NCI-H2107 treated with DMSO at 0.1 percent for 48 hours (cell line): ENCODE measurements around the gene FBXO42.

Source experiments
- DNase-seq: peaks from one replicate; lab custom pipeline; 2025; ENCODE audit not compliant: unreplicated experiment; lab: John Stamatoyannopoulos, UW

FBXO42 gene

DNA sequence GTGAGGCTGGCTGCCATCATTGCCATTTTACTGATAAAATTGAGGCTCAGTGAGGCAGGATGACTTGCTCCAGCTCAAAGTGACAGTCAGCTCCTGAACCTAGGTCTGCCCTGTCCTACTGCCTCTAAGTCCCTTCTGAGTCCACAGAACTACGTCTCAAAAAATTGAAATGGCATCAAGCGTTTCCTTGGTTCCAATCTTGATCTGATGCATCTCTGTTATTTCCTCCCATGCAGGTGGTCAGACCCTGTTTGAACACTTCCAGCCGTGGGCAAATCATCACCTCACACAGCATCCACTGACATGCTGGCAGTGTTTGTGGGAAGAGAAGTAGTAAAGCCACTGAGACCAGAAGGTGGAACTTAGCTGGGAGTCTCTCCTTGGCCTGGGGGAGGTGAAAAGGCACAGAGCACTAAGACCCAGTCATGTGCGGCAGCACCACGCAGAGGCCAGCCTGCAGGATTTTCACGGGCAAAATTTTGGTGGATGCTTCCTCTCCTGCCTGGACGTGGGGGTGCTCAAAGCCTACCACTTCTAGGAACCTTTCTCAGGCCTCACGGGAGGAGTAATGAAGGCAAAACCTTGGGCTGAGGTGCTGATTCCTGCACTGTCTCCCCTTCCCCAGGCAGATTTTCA lies 107.5 kb downstream of the FBXO42 start:
- no peak for DNase-seq

DNA sequence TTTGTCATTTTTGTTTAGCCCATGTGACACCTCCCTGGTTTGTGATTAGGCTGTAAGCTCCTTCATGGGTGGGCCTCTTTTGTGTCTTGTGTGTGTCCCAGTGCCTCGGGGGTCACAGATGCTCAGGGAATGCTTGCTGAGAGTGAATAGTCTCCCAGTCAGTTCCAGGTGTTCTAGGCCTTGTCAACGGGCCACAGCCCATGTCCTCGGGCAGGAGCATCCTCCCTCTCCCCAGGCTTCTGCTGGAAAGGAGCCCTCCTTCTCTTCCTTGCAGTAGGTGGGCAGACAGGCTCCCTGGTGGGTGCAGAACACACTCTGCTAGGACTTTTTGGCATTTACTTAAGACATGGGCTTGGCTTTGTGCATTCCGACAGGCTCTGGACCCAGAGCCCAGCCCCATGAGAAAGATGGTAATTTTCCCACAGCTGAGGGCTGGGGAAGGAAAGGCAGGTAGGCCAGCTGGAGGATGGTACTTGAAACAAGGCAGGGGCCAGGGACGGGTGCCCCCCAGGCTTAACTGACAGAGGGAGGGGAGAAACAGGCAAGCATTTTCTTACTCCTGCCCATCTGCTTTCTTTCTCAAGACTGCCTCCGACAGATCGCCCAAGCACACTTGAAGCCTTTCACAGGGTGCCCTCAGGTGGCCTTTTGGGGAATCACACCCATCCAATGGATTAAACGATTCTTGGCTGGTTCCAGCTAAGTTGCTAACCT lies 108.2 kb downstream of the FBXO42 start:
- peak; percentile 51 for DNase-seq

DNA sequence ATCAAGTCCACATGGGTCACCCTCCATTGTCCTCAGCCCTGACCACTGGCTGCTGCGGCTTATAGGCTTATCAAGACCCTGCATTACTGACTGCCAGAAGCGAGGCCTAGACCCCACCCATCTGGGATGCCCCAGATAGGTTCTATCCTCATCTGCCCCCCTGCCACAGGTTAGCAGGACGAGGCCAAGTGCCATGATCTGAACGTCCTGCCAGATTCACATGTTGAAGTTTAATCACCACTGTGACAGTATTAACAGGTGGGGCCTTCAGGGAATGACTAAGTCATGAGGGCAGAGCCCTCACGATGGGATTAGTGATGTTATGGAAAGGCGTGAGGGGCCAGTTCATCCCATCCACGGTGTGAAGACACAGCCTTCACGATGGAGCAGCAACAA lies 109.1 kb downstream of the FBXO42 start:
- no peak for DNase-seq

DNA sequence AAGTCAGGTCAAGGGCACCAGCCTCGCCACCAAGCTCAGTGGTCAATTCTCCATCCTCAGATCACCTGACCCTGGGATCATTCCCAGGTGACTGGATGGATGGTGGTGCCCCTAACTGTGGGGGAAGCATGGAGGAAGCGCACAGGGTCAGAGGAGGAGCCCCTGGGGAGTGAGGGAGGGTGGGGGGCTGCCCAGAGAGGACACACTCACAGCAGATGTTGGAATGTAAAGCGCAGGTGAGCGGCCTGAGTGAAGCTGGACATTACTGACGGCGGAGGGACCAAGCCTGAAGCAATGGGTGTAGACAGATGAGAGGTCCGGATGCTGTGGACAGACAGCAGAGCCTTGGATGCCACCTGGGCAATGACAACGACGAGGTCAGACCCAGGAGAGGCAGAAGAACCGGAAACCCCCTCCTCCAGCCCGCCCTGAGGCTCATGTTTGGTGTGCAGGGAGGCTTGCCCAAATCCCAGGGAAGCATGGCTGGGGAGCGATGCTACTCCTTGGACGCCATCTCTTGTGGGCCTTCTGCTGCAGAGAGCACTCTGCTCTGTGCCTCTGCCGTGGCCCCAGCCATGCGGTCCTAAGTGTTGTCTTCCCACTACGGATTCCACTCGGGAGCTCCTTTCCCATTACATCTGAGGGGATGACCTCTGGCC lies 109.6 kb downstream of the FBXO42 start:
- no peak for DNase-seq

DNA sequence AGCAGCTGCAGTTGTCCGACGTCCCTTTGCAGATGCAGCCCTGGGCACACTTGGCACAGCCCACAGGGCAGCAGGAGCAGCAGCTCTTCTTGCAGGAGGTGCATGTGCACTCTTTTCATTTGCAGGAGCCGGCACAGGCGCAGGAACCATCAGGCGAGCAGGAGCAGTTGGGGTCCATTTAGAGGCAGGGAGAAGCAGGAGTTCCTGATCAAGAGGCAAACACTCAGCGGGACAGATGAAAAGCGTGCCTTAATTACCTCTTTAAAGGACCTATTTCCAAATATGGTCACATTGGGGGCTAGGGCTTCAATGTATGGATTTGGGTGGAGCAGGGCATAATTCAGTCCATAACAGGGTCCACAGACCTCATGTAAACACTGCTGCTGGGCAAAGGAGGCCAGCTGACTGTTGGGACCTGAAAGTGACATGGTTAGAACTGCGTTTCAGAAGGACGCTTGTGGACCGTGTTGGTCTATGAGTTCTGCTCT lies 111.0 kb downstream of the FBXO42 start:
- DNase-seq = peak; percentile 30

DNA sequence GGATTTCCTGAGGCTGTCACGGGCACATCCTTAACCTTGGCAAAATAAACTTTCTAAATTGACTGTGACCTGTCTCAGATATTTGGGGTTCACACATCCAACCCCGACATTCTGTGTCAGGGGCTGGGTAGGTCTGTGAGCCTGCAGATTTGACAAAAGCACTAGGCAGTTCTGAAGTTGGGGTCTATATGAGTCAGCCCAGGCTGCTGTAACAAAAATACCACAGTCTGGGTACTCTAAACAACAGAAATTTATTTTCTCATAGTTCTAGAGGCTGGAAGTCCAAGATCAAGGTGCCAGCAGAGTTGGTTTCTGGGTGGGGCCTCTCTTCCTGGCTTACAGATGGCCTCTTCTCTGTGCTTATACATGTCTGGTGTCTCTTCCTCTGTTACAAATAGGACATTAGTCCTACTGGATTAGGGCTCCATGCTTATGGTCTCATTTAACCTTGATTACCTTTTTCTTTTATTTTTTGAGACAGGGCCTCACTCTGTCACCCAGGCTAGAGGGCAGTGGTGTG lies 112.2 kb downstream of the FBXO42 start:
- DNase-seq = no peak

DNA sequence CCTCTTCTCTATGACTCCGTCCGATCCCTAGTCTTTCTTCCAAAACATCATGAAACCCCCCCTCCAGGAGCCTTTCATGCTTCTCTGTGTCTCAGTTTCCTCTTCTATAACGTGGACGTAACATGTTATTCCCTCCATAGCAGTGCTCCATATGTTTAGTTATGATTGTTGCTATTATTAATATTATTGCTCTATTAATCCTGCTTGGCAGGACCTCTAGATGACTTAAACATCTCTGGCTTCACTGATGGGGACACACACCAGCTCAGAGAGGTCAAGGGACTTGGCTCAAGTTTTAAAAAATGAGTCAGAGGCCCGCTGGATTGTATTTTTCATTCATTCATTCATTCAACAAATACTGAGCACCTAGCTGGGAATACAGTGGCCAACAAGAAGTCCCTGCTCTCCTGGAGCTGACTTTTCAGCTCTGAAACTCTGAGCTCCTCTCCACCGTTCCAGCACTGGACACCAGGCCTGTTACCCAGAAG lies 114.9 kb downstream of the FBXO42 start:
- no peak for DNase-seq

DNA sequence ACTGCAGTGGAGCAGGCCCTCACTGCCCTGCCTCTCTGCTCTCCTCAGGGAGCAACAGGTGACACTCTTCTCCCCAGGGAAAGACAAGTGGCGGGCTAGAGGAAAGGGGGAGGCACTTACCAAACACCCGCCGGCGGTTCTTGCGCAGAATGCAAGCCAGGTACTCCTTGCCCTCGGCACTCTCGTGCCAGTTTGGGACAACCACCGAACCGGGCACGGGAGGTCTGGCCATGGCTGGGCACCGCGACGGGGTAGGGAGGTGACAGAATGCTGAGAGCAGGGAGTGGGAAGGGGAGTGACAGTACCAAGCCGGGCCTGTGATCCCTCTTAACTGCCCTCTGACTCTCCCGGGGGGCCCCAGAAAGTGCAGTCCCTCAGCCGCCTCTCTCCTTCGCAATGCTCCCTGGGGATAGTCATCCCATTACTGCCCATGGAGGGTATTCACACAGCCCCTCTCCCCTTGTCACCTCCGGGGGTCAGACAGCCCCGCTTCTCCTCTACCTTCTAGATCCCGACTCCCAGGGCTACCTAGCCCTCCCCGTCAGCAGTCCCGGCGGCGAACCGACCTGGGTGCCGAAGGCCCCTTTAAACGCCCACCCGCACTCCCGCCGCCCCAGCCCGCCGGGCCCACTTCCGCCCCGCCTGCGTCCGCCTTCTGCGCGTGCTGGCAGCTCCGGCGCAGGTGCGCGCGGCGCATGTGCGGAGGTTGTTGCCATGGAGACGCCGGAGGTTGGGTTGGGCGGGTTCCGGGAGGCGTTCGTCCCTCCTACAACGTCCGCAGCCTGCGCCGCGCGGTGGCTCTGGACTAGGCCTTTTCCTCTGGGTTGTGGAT lies 115.6 kb downstream of the FBXO42 start, which contains the start of gene CPLANE2:
Gene CPLANE2, minus strand, starts transcription at position 673 of the 832 bp plus-strand sequence. Its CDS starts 441 bp downstream, at position 232.
- peak; percentile 79 for DNase-seq

DNA sequence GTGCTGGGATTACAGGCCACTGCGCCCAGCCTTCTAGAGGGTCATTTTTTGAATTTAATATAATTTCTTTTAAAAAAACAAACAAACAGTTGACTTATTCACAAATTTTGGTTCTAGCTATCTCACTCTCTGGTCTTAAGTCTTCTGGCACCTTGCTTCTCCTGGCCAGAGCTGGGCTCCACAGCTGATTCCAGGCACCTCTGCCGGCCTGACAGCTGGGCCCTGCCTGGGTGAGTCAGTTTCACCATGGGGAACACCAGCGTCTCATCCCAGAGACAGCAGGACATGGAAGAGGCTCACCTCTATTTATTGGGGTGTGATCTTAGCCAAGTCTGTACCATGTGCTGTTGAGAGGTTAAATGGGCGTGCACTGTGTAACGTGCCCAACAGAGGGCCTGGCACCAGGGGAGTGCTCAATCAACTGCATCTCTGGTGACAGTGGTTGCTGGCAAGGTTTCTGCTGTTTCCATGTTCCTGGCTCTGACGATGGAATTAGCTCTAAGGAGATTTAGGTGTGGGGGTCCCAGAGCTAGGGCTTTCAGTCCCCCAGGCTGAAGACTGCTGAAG lies 116.3 kb downstream of the FBXO42 start:
- peak; percentile 77 for DNase-seq

DNA sequence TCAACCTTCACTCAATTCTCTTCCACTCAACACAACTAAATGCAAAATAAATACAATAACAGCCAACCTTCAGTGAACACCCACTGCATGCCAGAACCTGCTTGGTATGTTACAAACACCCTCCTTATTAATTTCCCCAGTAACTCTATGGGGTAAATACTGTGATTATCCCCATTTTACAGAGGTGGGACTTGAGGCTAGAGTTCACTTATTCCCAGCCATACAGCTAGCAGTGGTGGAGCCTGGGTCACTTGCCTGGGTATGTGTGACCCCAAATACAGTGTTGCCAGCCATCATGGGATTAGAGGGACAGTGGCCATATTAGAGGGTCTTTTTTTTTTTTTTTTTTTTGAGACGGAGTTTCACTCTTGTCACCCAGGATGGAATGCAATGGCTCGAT lies 116.9 kb downstream of the FBXO42 start:
- no peak for DNase-seq

DNA sequence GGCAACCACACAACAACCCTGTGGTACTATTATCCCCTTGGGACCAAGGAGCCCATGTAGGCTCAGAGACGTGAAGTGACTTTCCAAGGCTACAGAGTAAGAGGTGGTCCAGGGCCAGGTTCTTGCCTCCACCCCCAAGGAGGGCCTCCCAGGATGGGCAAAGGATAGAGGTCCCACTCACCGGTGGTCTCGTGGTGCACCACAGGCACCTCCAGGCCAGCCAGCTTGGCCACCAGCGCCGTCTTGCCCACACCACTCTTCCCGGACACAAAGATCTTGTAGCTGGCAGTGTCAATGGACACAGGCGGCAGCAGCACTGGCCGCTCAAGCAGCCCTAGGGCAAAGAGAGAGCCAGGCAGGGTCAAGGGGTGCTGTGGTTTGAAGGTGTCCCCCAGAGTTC lies 118.8 kb downstream of the FBXO42 start:
- DNase-seq = no peak

DNA sequence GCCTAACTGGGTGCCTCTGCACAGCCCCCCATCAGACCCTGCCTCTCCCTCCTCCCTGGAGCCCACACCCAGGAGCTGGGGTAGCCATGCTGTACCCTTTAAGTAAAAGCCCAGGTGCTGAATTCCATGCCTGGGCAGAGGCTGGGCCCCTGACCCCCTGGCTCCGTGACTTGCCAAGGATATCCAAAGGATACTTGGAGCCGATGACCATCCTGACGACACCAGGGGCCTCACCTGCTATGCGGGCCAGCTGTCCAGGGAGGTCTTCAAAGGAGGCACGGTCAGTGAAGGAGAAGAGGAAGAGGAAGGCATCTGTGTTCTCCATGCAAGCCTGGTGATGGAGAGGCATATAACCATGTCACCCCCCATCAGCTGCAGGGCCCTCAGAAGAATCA lies 120.0 kb downstream of the FBXO42 start:
- DNase-seq = no peak

DNA sequence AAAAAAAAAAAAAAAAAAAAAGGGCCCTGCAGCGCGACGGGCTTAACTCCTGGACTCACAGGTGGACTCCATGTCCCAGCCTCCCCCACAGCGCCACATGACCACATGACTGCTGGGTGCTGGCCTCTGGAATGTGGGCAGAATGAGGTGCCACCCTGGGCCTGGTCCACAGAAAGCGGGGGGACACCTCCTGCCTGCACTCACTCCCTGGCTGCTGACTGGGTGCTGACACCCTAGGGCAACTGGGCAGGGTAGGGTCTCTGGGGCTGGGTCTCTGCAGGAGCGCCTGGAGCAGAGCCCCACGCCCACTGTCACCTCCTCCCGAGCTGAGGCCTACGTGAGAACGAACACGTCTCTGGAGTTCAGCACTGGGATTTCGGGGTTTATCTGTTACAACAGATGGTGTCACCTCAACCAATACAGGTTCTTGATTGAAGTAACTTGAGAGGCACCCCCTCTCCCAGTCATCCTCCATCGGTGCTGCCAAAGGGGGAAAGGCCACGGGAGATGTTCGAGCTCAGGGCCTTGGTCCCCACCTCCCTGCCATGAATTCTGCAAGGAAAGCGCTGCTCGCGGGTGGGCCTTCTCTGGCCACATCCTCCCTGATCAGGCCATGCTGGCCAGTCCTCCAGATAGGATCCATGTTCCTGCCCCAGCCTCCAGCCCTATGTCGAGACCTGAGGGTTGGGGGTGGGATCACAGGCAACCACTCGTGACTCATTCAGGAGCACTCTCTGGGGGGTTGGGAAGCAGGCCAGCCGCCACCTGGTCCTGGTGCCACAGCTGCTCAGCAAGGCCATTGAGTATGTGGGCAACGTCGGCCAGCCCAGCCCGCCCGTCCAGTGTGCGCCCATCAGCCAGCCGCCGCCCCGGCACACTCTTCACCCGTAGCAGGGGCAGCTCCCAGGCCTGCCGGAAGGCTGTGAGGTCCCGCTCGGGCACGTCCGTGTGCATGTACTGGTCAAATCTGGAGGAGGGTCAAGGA lies 120.7 kb downstream of the FBXO42 start:
- no peak for DNase-seq

DNA sequence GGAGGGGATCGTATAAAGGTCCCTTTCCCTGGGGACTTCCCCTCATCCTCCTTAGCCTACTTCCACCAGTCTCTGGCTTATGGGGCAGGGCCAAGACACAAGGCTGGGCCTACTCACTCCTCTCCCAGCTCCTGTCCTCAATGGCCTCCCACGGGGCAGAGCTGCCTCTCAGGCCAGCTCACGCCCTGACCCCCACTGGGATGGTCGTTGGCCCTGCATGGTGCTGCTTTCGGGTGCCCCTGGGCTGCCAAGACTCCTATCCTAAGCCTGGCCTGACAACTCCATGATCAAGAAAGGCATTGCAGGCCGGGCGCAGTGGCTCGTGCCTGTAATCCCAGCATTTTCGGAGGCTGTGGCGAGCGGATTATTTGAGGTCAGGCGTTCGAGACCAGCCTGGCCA lies 121.5 kb downstream of the FBXO42 start:
- DNase-seq = no peak

DNA sequence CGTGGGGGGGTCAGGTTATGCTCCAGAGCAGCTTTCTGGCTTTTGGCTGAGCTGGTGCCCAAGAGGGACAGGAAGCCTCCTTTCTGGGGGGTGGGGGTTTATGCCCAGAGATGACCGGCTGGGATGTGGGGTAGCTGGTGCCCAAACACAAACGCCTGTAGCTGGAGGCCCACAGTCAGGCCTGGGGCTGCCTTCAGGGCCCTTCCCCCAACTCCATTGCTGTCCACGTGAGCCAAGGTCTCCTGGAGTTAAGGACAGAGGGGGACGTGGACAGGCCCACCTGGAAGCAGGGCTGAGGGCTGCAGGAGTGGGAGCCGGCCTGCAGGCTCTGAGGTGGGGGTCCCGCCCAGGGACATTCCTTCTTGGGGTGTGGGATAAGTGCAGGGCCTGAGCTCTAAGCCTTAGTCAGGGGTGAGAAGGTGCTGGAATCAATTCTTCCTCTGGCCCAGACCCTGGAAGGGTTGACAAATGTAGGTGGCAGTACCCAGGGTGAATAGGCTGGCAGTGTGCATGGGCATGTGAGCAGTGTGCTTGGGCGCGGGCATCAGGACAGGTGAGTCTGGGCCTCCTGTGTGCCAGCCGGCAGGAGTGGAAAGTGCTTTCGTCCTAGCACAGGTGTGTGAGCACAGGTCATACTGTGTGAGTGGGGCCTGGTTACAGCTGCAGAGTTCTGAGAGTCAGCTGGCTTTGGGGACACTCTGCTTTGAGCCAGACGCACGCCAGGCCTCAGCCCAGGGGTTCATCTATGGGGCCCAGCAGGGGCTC lies 122.1 kb downstream of the FBXO42 start:
- no peak for DNase-seq

DNA sequence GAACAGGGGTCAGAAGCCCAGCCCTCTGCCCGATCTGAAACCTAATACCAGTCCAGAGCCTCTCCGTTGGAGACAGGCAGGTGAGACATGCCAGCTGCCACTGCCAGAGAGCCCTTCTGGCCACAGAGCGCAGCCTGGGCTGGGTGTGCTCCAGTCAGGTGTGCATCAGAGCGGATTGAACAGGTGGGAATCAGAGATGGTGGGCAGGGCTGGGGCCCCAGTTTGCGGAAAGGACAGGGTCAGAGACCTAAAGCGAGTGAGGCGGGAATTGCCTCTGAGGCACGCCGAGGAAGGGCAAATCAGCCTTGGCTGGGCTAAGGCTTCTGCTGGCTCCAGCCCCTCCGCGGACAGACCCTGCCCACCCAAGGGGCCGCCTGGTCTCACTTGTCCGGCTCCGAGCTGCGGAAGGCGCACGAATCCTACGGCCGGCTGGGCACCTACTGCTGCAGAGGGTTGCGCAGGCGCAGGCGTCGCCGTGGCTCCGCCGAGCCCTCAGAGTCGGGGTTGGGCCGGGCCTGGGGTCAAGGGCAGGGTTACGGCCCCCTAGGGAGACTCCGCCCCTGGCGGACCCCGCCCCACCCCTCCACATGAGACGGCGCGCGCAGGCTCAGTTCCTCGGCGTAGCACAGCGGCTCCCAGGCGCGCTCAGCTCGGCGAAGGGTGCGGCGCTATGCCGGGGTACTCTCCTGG lies 125.6 kb downstream of the FBXO42 start:
- DNase-seq = no peak

DNA sequence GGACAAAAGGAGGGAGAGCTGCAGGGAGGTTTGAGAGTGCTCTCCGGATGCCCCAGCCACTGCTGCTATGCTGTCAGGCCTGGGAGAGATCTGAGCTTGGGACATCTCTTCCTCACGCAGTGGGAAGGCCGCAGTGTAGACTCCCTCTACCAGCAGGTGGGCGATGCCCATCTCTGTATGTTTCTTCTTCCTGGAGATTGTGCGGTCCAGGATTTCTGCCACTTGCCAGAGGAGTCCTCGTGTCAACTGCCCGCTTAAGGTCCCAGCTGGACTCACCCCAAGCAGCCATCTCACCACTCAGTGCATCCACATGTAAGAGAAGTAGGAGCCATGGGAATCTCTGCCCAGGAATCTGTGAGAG lies 126.2 kb downstream of the FBXO42 start:
- DNase-seq = no peak

DNA sequence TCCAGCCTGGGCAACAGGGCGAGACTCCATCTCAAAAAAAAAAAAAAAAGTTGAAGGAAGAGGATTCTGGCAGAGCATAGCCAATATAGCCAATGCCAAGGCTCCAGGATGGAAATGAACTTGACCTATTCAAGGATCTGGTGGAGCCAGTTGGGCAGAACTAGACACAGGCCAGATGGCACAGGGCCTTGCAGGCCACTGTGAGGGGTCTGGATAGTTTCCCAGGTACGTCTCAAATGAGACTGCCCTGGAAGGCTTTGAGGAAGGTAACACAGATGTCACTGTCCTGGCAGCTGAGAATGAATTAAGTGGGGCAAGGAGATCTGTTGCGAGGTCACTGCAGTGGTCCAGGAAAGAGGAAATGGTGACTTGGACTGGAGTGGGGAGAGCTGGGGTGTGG lies 127.8 kb downstream of the FBXO42 start:
- DNase-seq = no peak
